GM23338 (cell line): ENCODE measurements around the gene FTCD. TPM values are rescaled to one million over a fixed set of nuclear protein-coding genes. Genes with fewer than 3 reads are reported as not detected.

Experiments
- ATAC-seq: fragments of 200-7000 bp; cut with Tn5 transposase; 3 replicates; pipeline ENCODE4 v1.9.1; 2020
- DNase-seq: peaks from one replicate; pipeline ENCODE4 v3.0.0-alpha.2; 2015; ENCODE audit warnings: low spot score
- H2AFZ ChIP-seq: fragments of 200-600 bp; sonication (generic); 2 replicates; pipeline ENCODE4 v1.8.0; 2016; ENCODE audit warnings: antibody characterized with exemption, mild to moderate bottlenecking, moderate library complexity
- H3F3A ChIP-seq: fragments of 200-600 bp; sonication (generic); replicated peaks from 2 replicates; pipeline ENCODE4 v1.8.0; 2017; ENCODE audit warnings: antibody characterized with exemption, mixed run types, low read depth
- H3K27ac ChIP-seq: fragments of 200-600 bp; sonication (generic); 2 replicates; pipeline ENCODE4 v1.6.1; 2016; ENCODE audit warnings: low read depth
- H3K27me3 ChIP-seq: fragments of 200-600 bp; sonication (generic); 2 replicates; pipeline ENCODE4 v1.8.0; 2016; ENCODE audit warnings: mild to moderate bottlenecking, mixed run types, moderate library complexity; ENCODE audit not compliant: insufficient read depth
- H3K36me3 ChIP-seq: fragments of 200-600 bp; sonication (generic); 2 replicates; pipeline ENCODE4 v1.8.0; 2016; ENCODE audit warnings: mild to moderate bottlenecking; ENCODE audit not compliant: insufficient read depth
- H3K4me1 ChIP-seq: fragments of 200-600 bp; sonication (generic); 2 replicates; pipeline ENCODE4 v1.8.0; 2016; ENCODE audit warnings: mild to moderate bottlenecking, moderate library complexity; ENCODE audit not compliant: insufficient read depth
- H3K4me2 ChIP-seq: fragments of 200-600 bp; sonication (generic); 2 replicates; pipeline ENCODE4 v1.7.1; 2017; ENCODE audit warnings: mixed run types
- H3K4me3 ChIP-seq: fragments of 200-600 bp; sonication (generic); 2 replicates; pipeline ENCODE4 v1.6.1; 2016; ENCODE audit warnings: mixed run types
- H3K79me2 ChIP-seq: fragments of 200-600 bp; sonication (generic); replicated peaks from 2 replicates; pipeline ENCODE4 v1.8.0; 2017; ENCODE audit warnings: mild to moderate bottlenecking; ENCODE audit not compliant: insufficient read depth
- H3K9me2 ChIP-seq: fragments of 200-600 bp; sonication (generic); 2 replicates; pipeline ENCODE4 v1.8.0; 2017; ENCODE audit not compliant: insufficient read depth
- H4K20me1 ChIP-seq: fragments of 200-600 bp; sonication (generic); replicated peaks from 2 replicates; pipeline ENCODE4 v1.8.0; 2017; ENCODE audit warnings: mild to moderate bottlenecking; ENCODE audit not compliant: insufficient read depth
- H3K27ac Mint-ChIP-seq: 2 replicates; pipeline ENCODE4 v1.8.0; 2020; ENCODE audit warnings: inconsistent platforms, mild to moderate bottlenecking, moderate library complexity, mixed read lengths
- H3K27me3 Mint-ChIP-seq: 3 replicates; pipeline ENCODE4 v1.8.0; 2022; ENCODE audit warnings: low read depth, mild to moderate bottlenecking, moderate library complexity, mixed read lengths, inconsistent platforms; ENCODE audit not compliant: insufficient read depth, poor library complexity
- H3K36me3 Mint-ChIP-seq: 3 replicates; pipeline ENCODE4 v1.8.0; 2021; ENCODE audit warnings: low read depth, mild to moderate bottlenecking, inconsistent platforms, moderate library complexity, mixed read lengths
- H3K4me1 Mint-ChIP-seq: 3 replicates; pipeline ENCODE4 v1.8.0; 2020; ENCODE audit warnings: mild to moderate bottlenecking, inconsistent platforms, mixed read lengths
- H3K4me3 Mint-ChIP-seq: 3 replicates; pipeline ENCODE4 v1.8.0; 2021; ENCODE audit warnings: moderate library complexity, mild to moderate bottlenecking, inconsistent platforms, mixed read lengths
- H3K9me3 Mint-ChIP-seq: 3 replicates; pipeline ENCODE4 v1.8.0; 2020; ENCODE audit warnings: moderate library complexity, mild to moderate bottlenecking, inconsistent platforms, mixed read lengths
- CREB1 ChIP-seq: fragments of 250-450 bp; sonication (Bioruptor Pico); IDR thresholded peaks from 2 replicates; pipeline ENCODE4 v1.5.0; 2020; ENCODE audit warnings: low read depth, mild to moderate bottlenecking, moderate library complexity
- CTCF ChIP-seq, 2 experiments: fragments of 200-600 bp in 1 of 2; sonication (generic) in 1 of 2; conservative IDR thresholded peaks; 2 replicates each; pipeline versions ENCODE4 v1.5.1 to v1.6.1; 2016 to 2017; ENCODE audit warnings: antibody characterized with exemption in 2 of 2, low read depth in 2 of 2, mild to moderate bottlenecking in 2 of 2, moderate library complexity in 1 of 2
- ETS1 ChIP-seq: IDR thresholded peaks from 2 replicates; pipeline ENCODE4 v1.6.1; 2016; ENCODE audit warnings: antibody characterized with exemption
- EZH2phosphoT487 ChIP-seq: fragments of 200-600 bp; sonication (generic); IDR thresholded peaks from one replicate; pipeline ENCODE4 v1.8.1; 2018; ENCODE audit warnings: antibody characterized with exemption; ENCODE audit not compliant: unreplicated experiment
- POLR2AphosphoS5 ChIP-seq: IDR thresholded peaks from 2 replicates; pipeline ENCODE4 v1.6.1; 2016; ENCODE audit warnings: antibody characterized with exemption, low read depth
- ZNF331 ChIP-seq: fragments of 250-450 bp; sonication (Bioruptor Pico); IDR thresholded peaks from 2 replicates; pipeline ENCODE4 v1.5.0; 2020; ENCODE audit warnings: low read depth, mild to moderate bottlenecking, moderate library complexity
- polyA plus RNA-seq: library from polyadenylated mRNA; unstranded; fragments of >200 nt; fragmentation: Nextera tagmentation; extraction: Ambion mirVana; gene quantifications from 2 replicates; pipeline ENCODE4 v1.2.1, GENCODE V29; 2016
- total RNA-seq: library from RNA; depleted of rRNA; stranded (reverse); fragments of >200 nt; shearing (Covaris generic); gene quantifications from 2 replicates; pipeline ENCODE4 v1.2.3, GENCODE V29; 2014

FTCD gene
- total and polyA plus RNA-seq, 2 experiments from 2014 or later: 0.90 to 2.3 TPM

GRCh38 chr21:46111857-46112724 is 43.3 kb downstream of the FTCD start:
- H3K4me3 Mint-ChIP-seq: no peak overlapping the region
- TF ChIP-seq CTCF (conservative IDR thresholded peaks at IDR 0.05; ENCODE audit: low read depth in 2 of 2) (no peak), CREB1 (no peak), POLR2AphosphoS5 (no peak)
- H3K9me3 Mint-ChIP-seq: peaks cover 23% of the 10 kb centered on the region

GRCh38 chr21:46111193-46111571 is 44.2 kb downstream of the FTCD start:
- no peak for TF ChIP-seq ZNF331 (CRISPR knock-in tag)
- no peak for TF ChIP-seq POLR2AphosphoS5
- TF ChIP-seq ETS1: no peak
- TF ChIP-seq EZH2phosphoT487: no peak
- Histone ChIP-seq H3K4me1 (peaks cover 6% of the 10 kb centered on the region; the same call in 1 of the 2 replicates), H2AFZ (no peak overlapping the region), H3K4me3 (no peak overlapping the region), H3K79me2 (peaks cover 13% of the 10 kb centered on the region; the same call in 1 of the 2 replicates), H3K27me3 (no peaks in the 10 kb centered on the region), H3K9me2 (no peaks in the 10 kb centered on the region), H3K27ac (no peak overlapping the region), H4K20me1 (no peaks in the 10 kb centered on the region), H3K4me2 (no peak overlapping the region), H3K36me3 (peaks cover 15% of the 10 kb centered on the region), H3F3A (no peaks in the 10 kb centered on the region)
- Mint-ChIP-seq H3K27me3 (no peaks in the 10 kb centered on the region), H3K36me3 (peaks cover 46% of the 10 kb centered on the region), H3K27ac (no peak overlapping the region), H3K4me3 (no peak overlapping the region), H3K9me3 (peaks cover 25% of the 10 kb centered on the region), H3K4me1 (peaks cover 4% of the 10 kb centered on the region; the same call in 2 of the 3 replicates)
- DNase-seq: no peak
- ATAC-seq: no peak

More at GRCh38 chr21:46111857-46112724, 43.3 kb downstream of the FTCD start:
- no peaks in the 10 kb centered on the region for H3K27me3 Mint-ChIP-seq
- H3K9me2 ChIP-seq: no peaks in the 10 kb centered on the region
- DNase-seq (no peak), ATAC-seq (no peak)
- no peak overlapping the region for H2AFZ ChIP-seq
- H3K4me1 ChIP-seq: peaks cover 1% of the 10 kb centered on the region; the same call in 1 of the 2 replicates
- H3K4me3 ChIP-seq: no peak overlapping the region
- H3K27ac Mint-ChIP-seq: no peak overlapping the region
- H3K36me3 Mint-ChIP-seq: peaks cover 50% of the 10 kb centered on the region
- H3K4me2 ChIP-seq: no peak overlapping the region
- no peaks in the 10 kb centered on the region for H3F3A ChIP-seq
- H3K27me3 ChIP-seq: no peaks in the 10 kb centered on the region
- H3K27ac ChIP-seq: no peak overlapping the region
- peaks cover 15% of the 10 kb centered on the region for H3K36me3 ChIP-seq
- H3K79me2 ChIP-seq: peaks cover 8% of the 10 kb centered on the region; the same call in 1 of the 2 replicates
- no peaks in the 10 kb centered on the region for H4K20me1 ChIP-seq
- peaks cover 4% of the 10 kb centered on the region; the same call in 2 of the 3 replicates for H3K4me1 Mint-ChIP-seq
